HCT116 (cell line): ENCODE results near the gene HK3. TPM values are rescaled to one million over a fixed set of nuclear protein-coding genes. Genes with fewer than 3 reads are reported as not detected.

ENCODE experiments used
- ATAC-seq: fragments of 200-7000 bp; cut with Tn5 transposase; 2 replicates; pipeline ENCODE4 v1.9.1; 2020; ENCODE audit warnings: mild to moderate bottlenecking, moderate library complexity
- BruUV-seq: library from RNA; stranded (reverse); fragments of 400-500 nt; replicated peaks from 2 replicates; lab custom pipeline; 2021; lab: Mats Ljungman, UMichigan
- CTCF ChIA-PET: fragments of 300-600 bp; sonication (Branson Sonifier 250); formaldehyde crosslinking; loops from one replicate; lab custom pipeline; 2021; ENCODE audit warnings: antibody characterized with exemption; lab: Charles Lee
- POLR2A ChIA-PET: fragments of 300-600, 350-600 bp; sonication (Branson Sonifier 250); formaldehyde crosslinking; loops from one replicate; lab custom pipeline; 2021; ENCODE audit warnings: antibody characterized with exemption; lab: Charles Lee
- RAD21 ChIA-PET, 2 experiments: fragments of 300-600 bp; sonication (Branson Sonifier 250); formaldehyde crosslinking; loops; one replicate each; lab custom pipeline; 2023; ENCODE audit warnings: low total read pairs in 2 of 2; ENCODE audit not compliant: uncharacterized antibody in 2 of 2, unreplicated experiment in 2 of 2, low non-redundant PET in 1 of 2; lab: Charles Lee
- DNase-seq: peaks from one replicate; pipeline ENCODE4 v3.0.0-alpha.2; 2010; ENCODE audit warnings: low read depth, low spot score
- H2AFZ ChIP-seq: fragments of 200-600 bp; shearing (Covaris generic), sonication (generic); 2 replicates; pipeline ENCODE4 v1.6.1; 2017; ENCODE audit warnings: low read depth, mixed run types, mixed read lengths, antibody characterized with exemption, low read length; ENCODE audit not compliant: poor library complexity, severe bottlenecking
- H3K27ac ChIP-seq: 2 replicates; pipeline ENCODE4 v1.5.1; 2012; ENCODE audit warnings: low read depth, low read length
- H3K27me3 ChIP-seq: fragments of 200-600 bp; sonication (generic); 2 replicates; pipeline ENCODE4 v1.6.1; 2016; ENCODE audit warnings: mixed run types, low read length, mixed read lengths; ENCODE audit not compliant: insufficient read depth
- H3K36me3 ChIP-seq, 2 experiments: fragments of 200-500 bp in 1 of 2; fragments of 200-600 bp in 1 of 2; sonication (Bioruptor generic) in 1 of 2; sonication (generic) in 1 of 2; 2 replicates each; pipeline versions ENCODE4 v1.5.1 to v1.6.1; 2014 to 2016; ENCODE audit warnings: low read length in 2 of 2, inconsistent platforms in 1 of 2, mixed read lengths in 1 of 2, mixed run types in 1 of 2; ENCODE audit not compliant: insufficient read depth in 2 of 2, control insufficient read depth in 1 of 2
- H3K4me1 ChIP-seq, 2 experiments: fragments of 200-600 bp in 1 of 2; sonication (generic) in 1 of 2; 2 replicates each; pipeline versions ENCODE4 v1.5.1 to v1.6.1; 2012 to 2017; ENCODE audit warnings: low read length in 2 of 2, inconsistent platforms in 1 of 2, mild to moderate bottlenecking in 1 of 2, mixed read lengths in 1 of 2, mixed run types in 1 of 2, moderate library complexity in 1 of 2; ENCODE audit not compliant: insufficient read depth in 2 of 2, control insufficient read depth in 1 of 2
- H3K4me2 ChIP-seq: fragments of 200-600 bp; sonication (generic); 2 replicates; pipeline ENCODE4 v1.6.1; 2017; ENCODE audit warnings: mixed run types, low read length, mixed read lengths
- H3K4me3 ChIP-seq, 2 experiments: fragments of 200-600 bp in 1 of 2; sonication (generic) in 1 of 2; replicated peaks in 1 of 2; 2 replicates each; pipeline ENCODE4 v1.5.1; 2011 to 2016; ENCODE audit warnings: low read length in 2 of 2, control low read depth in 1 of 2, low read depth in 1 of 2, mild to moderate bottlenecking in 1 of 2, mixed read lengths in 1 of 2, mixed run types in 1 of 2
- H3K79me2 ChIP-seq: fragments of 200-600 bp; sonication (generic); 2 replicates; pipeline ENCODE4 v1.6.1; 2017; ENCODE audit warnings: mild to moderate bottlenecking, mixed run types, low read length, moderate library complexity, mixed read lengths; ENCODE audit not compliant: insufficient read depth
- H3K9ac ChIP-seq: fragments of 200-600 bp; sonication (generic); 2 replicates; pipeline ENCODE4 v1.6.1; 2016; ENCODE audit warnings: low read length, mixed read lengths
- H3K9me2 ChIP-seq: fragments of 200-600 bp; sonication (generic), shearing (Covaris generic); 2 replicates; pipeline ENCODE4 v1.6.1; 2017; ENCODE audit warnings: mixed run types, mild to moderate bottlenecking, moderate library complexity; ENCODE audit not compliant: insufficient read depth
- H3K9me3 ChIP-seq, 2 experiments: fragments of 200-500 bp in 1 of 2; fragments of 200-600 bp in 1 of 2; sonication (Bioruptor generic) in 1 of 2; sonication (generic) in 1 of 2; 2 replicates each; pipeline ENCODE4 v1.6.1; 2014 to 2017; ENCODE audit warnings: low read length in 2 of 2, mixed read lengths in 2 of 2, inconsistent platforms in 1 of 2, low read depth in 1 of 2, mild to moderate bottlenecking in 1 of 2, mixed run types in 1 of 2, moderate library complexity in 1 of 2; ENCODE audit not compliant: control insufficient read depth in 1 of 2, insufficient read depth in 1 of 2
- H4K20me1 ChIP-seq: fragments of 200-600 bp; sonication (generic), shearing (Covaris generic); 2 replicates; pipeline ENCODE4 v1.6.1; 2017; ENCODE audit warnings: mixed run types, mild to moderate bottlenecking, moderate library complexity; ENCODE audit not compliant: insufficient read depth
- ATF3 ChIP-seq: IDR thresholded peaks from 2 replicates; pipeline ENCODE4 v1.6.1; 2012
- CTCF ChIP-seq, 3 experiments: fragments of 200-600 bp in 1 of 3; sonication (generic) in 1 of 3; IDR thresholded peaks in 2 of 3; conservative IDR thresholded peaks in 1 of 3; 2 replicates each; pipeline ENCODE4 v1.5.1; 2012 to 2017; ENCODE audit warnings: low read depth in 2 of 3, low read length in 2 of 3, antibody characterized with exemption in 1 of 3, borderline replicate concordance in 1 of 3, control low read depth in 1 of 3, mild to moderate bottlenecking in 1 of 3, mixed read lengths in 1 of 3, mixed run types in 1 of 3, moderate library complexity in 1 of 3; ENCODE audit not compliant: insufficient read depth in 1 of 3
- EGR1 ChIP-seq: IDR thresholded peaks from 2 replicates; pipeline ENCODE4 v1.6.1; 2012; ENCODE audit warnings: low read depth
- ELF1 ChIP-seq: IDR thresholded peaks from 2 replicates; pipeline ENCODE4 v1.6.1; 2012; ENCODE audit warnings: low read depth, borderline replicate concordance
- POLR2A ChIP-seq: IDR thresholded peaks from 2 replicates; pipeline ENCODE4 v1.7.0; 2011; ENCODE audit warnings: borderline replicate concordance; ENCODE audit not compliant: insufficient read depth, insufficient read length; ENCODE audit errors: extremely low read depth
- REST ChIP-seq: IDR thresholded peaks from 2 replicates; pipeline ENCODE4 v1.6.1; 2012; ENCODE audit warnings: low read depth
- SRF ChIP-seq: IDR thresholded peaks from 2 replicates; pipeline ENCODE4 v1.6.1; 2012; ENCODE audit warnings: low read depth
- YY1 ChIP-seq: IDR thresholded peaks from 2 replicates; pipeline ENCODE4 v1.6.1; 2011; ENCODE audit warnings: low read length, low read depth, moderate library complexity, mild to moderate bottlenecking; ENCODE audit not compliant: insufficient replicate concordance; ENCODE audit errors: extremely low read depth
- ZBTB33 ChIP-seq: IDR thresholded peaks from 2 replicates; pipeline ENCODE4 v1.6.1; 2011; ENCODE audit warnings: mild to moderate bottlenecking, low read length, moderate library complexity; ENCODE audit not compliant: insufficient replicate concordance; ENCODE audit errors: extremely low read depth
- ZFX ChIP-seq: fragments of 450-650 bp; IDR thresholded peaks from 2 replicates; pipeline ENCODE4 v1.6.1; 2017
- intact Hi-C: fragments of 100-400 bp; cut with micrococcal nuclease; formaldehyde crosslinking; loops from 2 replicates; pipeline ENCODE4 v1.10.0; 2022
- total RNA-seq: library from RNA; stranded (reverse); gene quantifications from one replicate; pipeline ENCODE4 v1.2.1, GENCODE V29; 2021; ENCODE audit not compliant: unreplicated experiment

Gene HK3
- total RNA-seq, 1 experiment from 2014 or later = 0.30 TPM

- ATAC-seq = no peak
- no peaks in the 10 kb centered on the region for H3K4me1 ChIP-seq
These were observed 37.9 kb downstream of the HK3 start for GRCh38 chr5:176861276-176861675.

More at GRCh38 chr5:176861276-176861675, 37.9 kb downstream of the HK3 start:
- no peak overlapping the region for H3K27ac ChIP-seq
- H3K4me2 ChIP-seq = no peak overlapping the region
- ChIA-PET CTCF (no interaction called here), RAD21 (no interaction called here), POLR2A (no interaction called here)
- no peaks in the 10 kb centered on the region for H3K79me2 ChIP-seq
- H3K9me3 ChIP-seq = no peaks in the 10 kb centered on the region
- H3K36me3 ChIP-seq = no peaks in the 10 kb centered on the region
- H4K20me1 ChIP-seq = no peaks in the 10 kb centered on the region
- no peak overlapping the region for H2AFZ ChIP-seq
- no peak overlapping the region for H3K9ac ChIP-seq
- intact Hi-C loops = no loop called here
- H3K27me3 ChIP-seq = no peaks in the 10 kb centered on the region
- no peak for DNase-seq
- H3K4me3 ChIP-seq = no peak overlapping the region
- no peak for TF ChIP-seq YY1
- no peak for TF ChIP-seq EGR1
- no peak for TF ChIP-seq ELF1
- no peak for TF ChIP-seq ZBTB33
- no peak for TF ChIP-seq CTCF (IDR thresholded peaks at IDR 0.05 in 2 of 3, conservative IDR thresholded peaks at IDR 0.05 in 1 of 3; ENCODE audit: borderline replicate concordance in 1 of 3, insufficient read depth in 1 of 3, low read depth in 2 of 3, low read length in 2 of 3)
- no peak for TF ChIP-seq POLR2A
- no peak for TF ChIP-seq ZFX
- no peak for TF ChIP-seq SRF
- no peak for TF ChIP-seq REST
- no peak for TF ChIP-seq ATF3
- H3K9me2 ChIP-seq = no peaks in the 10 kb centered on the region
- no TSS peak for BruUV-seq
